GM12801 (cell line): ENCODE data around the gene YIPF5.

ENCODE experiments used
- TF ChIP-seq, protein P1 (sequence below): IDR thresholded peaks from one replicate; pipeline ENCODE4 v1.5.1; 2011; ENCODE audit warnings: control low read depth; ENCODE audit not compliant: insufficient read length; ENCODE audit errors: extremely low read depth

The YIPF5 gene

DNA sequence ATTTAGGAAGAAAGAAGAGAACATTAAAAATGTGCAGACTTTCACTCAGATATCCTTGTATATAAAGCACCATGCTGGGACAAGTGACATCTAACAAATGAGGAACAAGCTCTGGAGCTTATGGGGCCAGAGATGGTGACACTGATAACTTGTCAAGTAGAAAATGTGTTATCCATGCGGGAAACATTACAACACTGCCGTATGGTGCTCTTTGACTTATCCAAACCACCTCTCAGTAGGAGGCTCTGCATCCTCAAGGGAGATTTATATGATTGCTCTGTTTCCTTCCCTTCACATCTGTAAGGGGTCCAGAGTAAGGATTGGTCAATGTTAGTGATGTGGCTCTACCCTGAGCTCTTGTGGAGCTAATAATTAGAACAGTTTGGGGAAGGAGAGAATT, 23.7 kb upstream of the YIPF5 start:
- TF ChIP-seq, protein P1, sequence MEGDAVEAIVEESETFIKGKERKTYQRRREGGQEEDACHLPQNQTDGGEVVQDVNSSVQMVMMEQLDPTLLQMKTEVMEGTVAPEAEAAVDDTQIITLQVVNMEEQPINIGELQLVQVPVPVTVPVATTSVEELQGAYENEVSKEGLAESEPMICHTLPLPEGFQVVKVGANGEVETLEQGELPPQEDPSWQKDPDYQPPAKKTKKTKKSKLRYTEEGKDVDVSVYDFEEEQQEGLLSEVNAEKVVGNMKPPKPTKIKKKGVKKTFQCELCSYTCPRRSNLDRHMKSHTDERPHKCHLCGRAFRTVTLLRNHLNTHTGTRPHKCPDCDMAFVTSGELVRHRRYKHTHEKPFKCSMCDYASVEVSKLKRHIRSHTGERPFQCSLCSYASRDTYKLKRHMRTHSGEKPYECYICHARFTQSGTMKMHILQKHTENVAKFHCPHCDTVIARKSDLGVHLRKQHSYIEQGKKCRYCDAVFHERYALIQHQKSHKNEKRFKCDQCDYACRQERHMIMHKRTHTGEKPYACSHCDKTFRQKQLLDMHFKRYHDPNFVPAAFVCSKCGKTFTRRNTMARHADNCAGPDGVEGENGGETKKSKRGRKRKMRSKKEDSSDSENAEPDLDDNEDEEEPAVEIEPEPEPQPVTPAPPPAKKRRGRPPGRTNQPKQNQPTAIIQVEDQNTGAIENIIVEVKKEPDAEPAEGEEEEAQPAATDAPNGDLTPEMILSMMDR: no peak

DNA sequence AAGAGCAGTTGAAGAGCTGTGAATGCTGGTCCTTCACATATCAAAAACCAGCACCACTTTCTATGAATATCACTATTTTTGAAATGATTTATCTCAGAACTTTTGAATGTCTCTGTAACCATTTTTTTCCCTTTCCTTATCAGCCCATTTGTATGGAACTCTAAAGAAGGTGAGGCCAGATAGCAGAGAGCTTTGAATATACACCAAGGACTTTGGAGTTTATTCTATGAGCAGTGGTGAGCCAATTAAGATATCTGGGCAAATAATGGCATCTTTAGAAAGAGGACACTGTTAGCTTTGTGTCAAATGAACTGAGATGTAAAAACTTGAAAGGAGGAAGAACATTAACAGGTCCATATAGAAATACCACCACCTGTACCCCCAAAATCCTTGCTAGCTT, 22.2 kb upstream of the YIPF5 start:
- TF ChIP-seq, protein P1: no peak

DNA sequence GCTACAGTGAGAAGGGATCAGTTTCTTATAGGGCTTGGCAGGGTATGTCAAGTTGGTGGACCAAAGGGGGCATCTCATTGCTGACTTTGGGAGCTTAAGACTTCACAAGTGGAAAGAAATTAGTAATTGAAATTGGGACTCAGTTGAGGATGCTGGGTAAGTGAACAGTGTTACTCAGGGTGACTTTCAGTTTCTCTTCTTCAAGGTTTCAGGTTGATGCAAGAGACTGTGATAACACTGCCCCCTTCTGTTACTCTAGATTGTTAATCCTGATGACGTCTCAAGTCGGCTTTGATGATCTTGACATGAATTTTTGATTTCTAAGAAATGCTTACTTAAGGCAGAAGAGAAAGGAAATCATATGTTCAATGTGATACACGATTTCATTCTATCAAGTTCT, 21.5 kb upstream of the YIPF5 start:
- TF ChIP-seq, protein P1: no peak

DNA sequence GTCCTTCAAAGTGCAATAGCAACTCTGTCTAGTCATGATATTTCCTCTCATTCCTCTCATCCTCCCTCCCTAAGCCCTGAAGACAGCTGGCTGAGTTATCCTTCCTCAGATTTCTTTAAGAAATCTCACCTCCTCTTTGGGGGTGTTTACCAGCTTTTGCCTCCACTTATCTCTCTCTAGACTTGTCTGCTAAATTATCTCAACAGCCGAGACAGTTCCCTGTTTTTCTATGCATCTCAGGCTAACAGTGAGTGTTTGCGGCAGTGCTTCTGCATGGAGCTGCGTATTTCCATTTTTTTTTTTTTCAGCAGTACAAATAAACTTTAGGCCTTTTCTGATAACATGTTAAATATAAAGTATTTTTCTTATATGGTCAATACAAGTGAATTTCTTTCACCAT, 21.1 kb upstream of the YIPF5 start:
- TF ChIP-seq, protein P1: no peak

DNA sequence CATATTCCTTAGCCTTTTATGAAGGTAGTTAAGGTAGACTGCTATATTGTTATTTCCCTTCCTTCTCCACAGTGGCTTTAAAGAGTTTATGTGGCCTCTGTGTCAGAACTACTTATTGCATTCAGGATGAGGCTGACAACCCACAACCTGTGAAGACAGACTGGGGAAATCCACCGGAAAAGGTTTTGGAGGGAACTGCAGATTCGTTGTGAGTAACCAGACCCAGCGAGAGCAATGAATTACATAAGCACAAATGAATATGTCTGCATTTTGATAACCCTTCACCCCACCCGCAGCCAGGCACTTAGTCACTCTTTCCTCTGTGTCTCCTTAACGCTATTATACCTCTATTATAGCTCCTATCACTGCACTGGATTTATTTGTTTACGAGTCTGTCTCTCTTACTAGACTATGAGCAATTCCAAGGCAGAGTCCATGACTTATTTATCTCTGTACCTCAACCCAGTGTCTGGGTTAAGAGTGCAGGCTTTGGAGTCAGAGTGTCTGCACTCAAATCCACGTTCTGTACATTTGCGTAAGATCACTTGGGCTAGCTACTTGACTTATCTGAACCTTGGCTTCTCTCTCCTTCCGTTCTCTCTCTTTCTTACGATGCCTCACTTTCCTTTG, 19.5 kb upstream of the YIPF5 start:
- TF ChIP-seq, protein P1: no peak

DNA sequence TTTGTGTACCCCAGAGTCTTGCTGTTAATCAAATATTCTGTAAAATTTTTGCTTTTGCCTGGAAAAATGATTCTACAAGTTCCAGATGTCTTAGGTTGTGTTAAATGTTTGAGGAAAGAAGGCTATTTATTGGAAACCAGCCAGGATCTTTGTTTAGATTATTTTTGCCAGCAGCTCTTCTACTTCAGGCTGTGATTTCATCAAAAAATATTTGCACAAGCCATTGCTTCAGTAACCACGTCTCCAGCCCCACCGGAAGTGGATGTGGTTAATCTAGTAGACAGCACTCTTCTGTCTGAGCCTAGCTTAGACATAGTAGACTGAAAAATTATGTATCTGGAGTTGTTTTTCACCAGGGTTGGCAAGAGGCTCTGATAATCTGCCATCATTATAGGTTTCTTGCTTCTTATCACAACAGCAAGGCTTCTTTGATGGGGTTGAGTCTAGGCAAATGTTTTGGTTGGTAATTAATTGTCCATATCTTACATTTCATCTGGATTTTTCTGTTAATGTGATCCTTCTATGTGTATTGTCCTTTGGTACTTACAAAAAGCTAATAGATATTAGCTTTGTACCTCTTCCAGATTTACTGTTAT, 17.3 kb upstream of the YIPF5 start:
- TF ChIP-seq, protein P1: no peak

DNA sequence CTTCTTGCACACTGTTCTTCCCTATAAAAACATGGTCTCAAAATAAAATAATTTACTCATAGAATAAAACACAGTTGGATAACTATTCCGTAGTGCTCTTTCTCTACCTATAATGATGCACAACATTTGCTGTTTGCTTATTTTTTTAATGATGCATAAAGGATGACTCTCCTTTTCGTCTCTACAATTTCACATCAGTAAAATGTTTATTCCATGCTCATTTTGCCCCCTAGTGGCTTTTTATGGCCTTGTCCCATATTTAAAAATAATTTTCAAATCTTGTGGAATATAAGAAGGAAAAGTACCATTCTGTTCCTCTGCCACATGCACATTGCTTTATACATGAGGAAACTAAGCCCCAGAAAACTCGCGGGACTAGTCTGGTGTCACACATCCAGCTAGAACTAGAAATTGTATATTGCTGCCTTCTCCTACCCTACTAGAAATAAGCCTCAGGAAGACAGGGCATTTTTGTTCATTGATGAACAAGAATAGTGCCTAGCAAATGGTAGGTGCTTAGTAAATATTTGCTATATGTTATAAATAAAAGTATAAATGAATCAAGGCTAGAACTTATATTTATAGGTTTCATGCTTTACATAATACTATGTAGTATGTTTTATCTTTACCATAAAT, 12.9 kb upstream of the YIPF5 start:
- TF ChIP-seq, protein P1: no peak
